Nephron progenitor cell (in vitro differentiated cells): ENCODE data around the gene XRCC1.

Experiments used
- DNase-seq: peaks from one replicate; pipeline ENCODE4 v3.0.0; 2021
- H3K27ac Mint-ChIP-seq: 2 replicates; pipeline ENCODE4 v1.8.0; 2021; ENCODE audit warnings: mild to moderate bottlenecking, moderate library complexity, mixed read lengths
- H3K27me3 Mint-ChIP-seq: 2 replicates; pipeline ENCODE4 v1.8.0; 2021; ENCODE audit warnings: mild to moderate bottlenecking, low read depth, mixed read lengths; ENCODE audit not compliant: poor library complexity
- H3K36me3 Mint-ChIP-seq: 2 replicates; pipeline ENCODE4 v1.8.0; 2021; ENCODE audit warnings: low read depth, mixed read lengths
- H3K4me1 Mint-ChIP-seq: 2 replicates; pipeline ENCODE4 v1.8.0; 2021; ENCODE audit warnings: mixed read lengths
- H3K4me3 Mint-ChIP-seq: 2 replicates; pipeline ENCODE4 v1.8.0; 2021; ENCODE audit warnings: mild to moderate bottlenecking, moderate library complexity, mixed read lengths
- H3K9me3 Mint-ChIP-seq: 2 replicates; pipeline ENCODE4 v1.8.0; 2021; ENCODE audit warnings: mild to moderate bottlenecking, moderate library complexity, mixed read lengths
- CTCF ChIP-seq: fragments of 200-600 bp; sonication (generic); IDR thresholded peaks from 2 replicates; pipeline ENCODE4 v1.5.0; 2021; ENCODE audit warnings: antibody characterized with exemption

XRCC1 gene

GRCh38 chr19:43596842-43597461 is 21.6 kb upstream of the XRCC1 start:
- no peaks in the 10 kb centered on the region for H3K9me3 Mint-ChIP-seq
- peaks cover 20% of the 10 kb centered on the region for H3K36me3 Mint-ChIP-seq
- H3K4me1 Mint-ChIP-seq, result peaks cover 35% of the 10 kb centered on the region
- no peak for DNase-seq
- H3K27ac Mint-ChIP-seq, result peak overlapping the region; percentile 100
- TF ChIP-seq CTCF, result no peak
- H3K4me3 Mint-ChIP-seq, result peak overlapping the region; percentile 95
- H3K27me3 Mint-ChIP-seq, result no peaks in the 10 kb centered on the region

GRCh38 chr19:43595999-43596841 is 20.9 kb upstream of the XRCC1 start, which contains the start of the genes IRGQ and ZNF576:
TSS of gene IRGQ (minus strand) at chr19:43596134. CDS start at chr19:43595338, 796 bp downstream.
TSS of gene ZNF576 (plus strand) at chr19:43596595. CDS start at chr19:43597109, 514 bp downstream.
- Mint-ChIP-seq H3K9me3 (no peaks in the 10 kb centered on the region), H3K36me3 (peaks cover 14% of the 10 kb centered on the region), H3K27me3 (no peaks in the 10 kb centered on the region), H3K4me1 (peaks cover 35% of the 10 kb centered on the region), H3K27ac (peak within 1 kb of the TSS; percentile 100), H3K4me3 (peak within 1 kb of the TSS; percentile 95)
- no peak for TF ChIP-seq CTCF
- peak; percentile 100 for DNase-seq

- Mint-ChIP-seq H3K9me3 (no peaks in the 10 kb centered on the region), H3K36me3 (peaks cover 19% of the 10 kb centered on the region), H3K4me3 (peak overlapping the region; percentile 95), H3K4me1 (peaks cover 35% of the 10 kb centered on the region), H3K27me3 (no peaks in the 10 kb centered on the region), H3K27ac (peak overlapping the region; percentile 100)
- TF ChIP-seq CTCF, result no peak
- DNase-seq, result no peak
Measured at GRCh38 chr19:43595605-43595998, 20.3 kb upstream of the XRCC1 start.

- TF ChIP-seq CTCF, result peak; percentile 78
- peak overlapping the region; percentile 100 for H3K27ac Mint-ChIP-seq
- peak; percentile 66 for DNase-seq
- H3K4me3 Mint-ChIP-seq, result peak overlapping the region; percentile 95
- no peaks in the 10 kb centered on the region for H3K9me3 Mint-ChIP-seq
- H3K27me3 Mint-ChIP-seq, result no peaks in the 10 kb centered on the region
- peaks cover 35% of the 10 kb centered on the region for H3K4me1 Mint-ChIP-seq
- peaks cover 23% of the 10 kb centered on the region for H3K36me3 Mint-ChIP-seq
Measured at GRCh38 chr19:43594710-43595604, 19.6 kb upstream of the XRCC1 start.

GRCh38 chr19:43594081-43594697 is 18.9 kb upstream of the XRCC1 start:
- no peak for TF ChIP-seq CTCF
- Mint-ChIP-seq H3K27ac (no peak overlapping the region), H3K4me3 (peak overlapping the region; percentile 95), H3K9me3 (no peaks in the 10 kb centered on the region), H3K36me3 (peaks cover 30% of the 10 kb centered on the region), H3K27me3 (no peaks in the 10 kb centered on the region), H3K4me1 (peaks cover 35% of the 10 kb centered on the region)
- DNase-seq, result no peak
